GM19438 (cell line): ENCODE data around the gene TARS2.

Source experiments
- ATAC-seq: cut with Tn5 transposase; IDR thresholded peaks from one replicate; pipeline ENCODE4 v1.9.1; 2021; ENCODE audit warnings: low read depth; ENCODE audit not compliant: unreplicated experiment

Gene TARS2

DNA sequence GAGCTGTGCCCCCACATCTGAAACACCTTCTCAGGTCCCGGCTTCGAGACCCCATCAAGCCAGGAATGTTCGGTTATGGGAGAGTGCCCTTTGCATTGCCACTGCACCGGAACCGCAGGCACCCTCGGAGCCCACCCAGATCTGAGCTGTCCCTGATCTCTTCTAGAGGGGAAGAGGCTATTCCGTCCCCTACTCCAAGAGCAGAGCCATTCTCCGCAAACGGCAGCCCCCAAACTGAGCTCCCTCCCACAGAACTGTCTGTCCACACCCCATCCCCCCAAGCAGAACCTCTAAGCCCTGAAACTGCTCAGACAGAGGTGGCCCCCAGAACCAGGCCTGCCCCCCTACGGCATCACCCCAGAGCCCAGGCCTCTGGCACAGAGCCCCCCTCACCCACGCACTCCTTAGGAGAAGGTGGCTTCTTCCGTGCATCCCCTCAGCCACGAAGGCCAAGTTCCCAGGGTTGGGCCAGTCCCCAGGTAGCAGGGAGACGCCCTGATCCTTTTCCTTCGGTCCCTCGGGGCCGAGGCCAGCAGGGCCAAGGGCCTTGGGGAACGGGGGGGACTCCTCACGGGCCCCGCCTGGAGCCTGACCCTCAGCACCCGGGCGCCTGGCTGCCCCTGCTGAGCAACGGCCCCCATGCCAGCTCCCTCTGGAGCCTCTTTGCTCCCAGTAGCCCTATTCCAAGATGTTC is 66.3 kb downstream of the TARS2 start:
- ATAC-seq: no peak

- ATAC-seq: no peak
Observed at GRCh38 chr1:150554086-150554452, 66.8 kb downstream of the TARS2 start.

DNA sequence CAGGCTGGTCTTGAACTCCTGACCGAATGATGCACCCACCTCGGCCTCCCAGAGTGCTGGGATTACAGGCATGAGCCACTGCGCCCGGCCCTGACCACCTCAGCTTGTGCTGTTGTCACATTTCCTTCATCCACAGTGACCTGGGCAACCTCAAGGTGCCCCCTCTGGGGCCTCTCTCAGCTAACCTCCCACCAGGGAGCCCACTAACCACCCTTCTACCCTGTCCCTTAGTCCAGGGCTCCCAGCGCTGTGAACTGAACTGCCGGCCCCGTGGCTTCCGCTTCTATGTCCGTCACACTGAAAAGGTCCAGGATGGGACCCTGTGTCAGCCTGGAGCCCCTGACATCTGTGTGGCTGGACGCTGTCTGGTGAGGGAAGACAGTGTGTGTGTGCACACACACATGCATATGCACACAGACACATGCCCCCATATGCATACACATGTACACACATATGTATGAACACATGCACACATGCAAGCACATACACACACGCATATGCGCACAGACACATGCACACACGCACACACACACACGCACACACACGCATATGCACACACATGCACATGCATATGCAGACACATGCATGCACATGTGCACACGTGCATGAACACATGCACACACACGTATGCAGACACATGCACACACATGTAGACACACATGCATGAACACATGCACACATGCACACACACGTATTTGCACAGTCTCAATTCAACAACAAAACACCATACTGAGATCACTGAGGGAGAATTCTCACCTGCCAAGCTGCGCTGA is 68.2 kb downstream of the TARS2 start:
- ATAC-seq: no peak

DNA sequence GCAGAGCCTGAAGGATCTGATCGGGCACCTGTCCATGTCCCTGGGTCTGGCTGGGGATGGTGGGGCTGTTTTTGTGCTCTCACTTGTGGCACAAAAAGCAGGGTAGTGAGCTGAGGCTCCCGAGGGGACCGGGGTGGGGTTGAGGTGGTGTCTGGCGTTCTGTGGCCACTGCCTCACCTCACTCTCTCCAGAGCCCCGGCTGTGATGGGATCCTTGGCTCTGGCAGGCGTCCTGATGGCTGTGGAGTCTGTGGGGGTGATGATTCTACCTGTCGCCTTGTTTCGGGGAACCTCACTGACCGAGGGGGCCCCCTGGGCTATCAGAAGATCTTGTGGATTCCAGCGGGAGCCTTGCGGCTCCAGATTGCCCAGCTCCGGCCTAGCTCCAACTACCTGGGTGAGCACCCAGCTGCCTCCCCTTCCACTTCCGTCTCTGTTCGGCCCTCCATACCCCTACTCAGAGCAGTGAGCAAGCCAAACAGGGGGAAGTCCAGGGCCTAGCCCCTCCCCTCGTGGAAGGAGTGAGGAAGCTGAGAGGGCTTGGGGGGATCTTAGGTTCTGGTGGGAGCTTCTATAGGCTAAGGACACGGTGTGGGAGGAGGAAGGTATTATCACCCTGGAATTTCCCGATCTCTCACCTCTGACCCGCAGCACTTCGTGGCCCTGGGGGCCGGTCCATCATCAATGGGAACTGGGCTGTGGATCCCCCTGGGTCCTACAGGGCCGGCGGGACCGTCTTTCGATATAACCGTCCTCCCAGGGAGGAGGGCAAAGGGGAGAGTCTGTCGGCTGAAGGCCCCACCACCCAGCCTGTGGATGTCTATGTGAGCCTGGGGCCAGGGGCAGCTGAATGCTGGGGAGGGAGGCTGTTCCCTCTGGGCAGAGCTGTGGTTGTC is 69.0 kb downstream of the TARS2 start:
- no peak for ATAC-seq

DNA sequence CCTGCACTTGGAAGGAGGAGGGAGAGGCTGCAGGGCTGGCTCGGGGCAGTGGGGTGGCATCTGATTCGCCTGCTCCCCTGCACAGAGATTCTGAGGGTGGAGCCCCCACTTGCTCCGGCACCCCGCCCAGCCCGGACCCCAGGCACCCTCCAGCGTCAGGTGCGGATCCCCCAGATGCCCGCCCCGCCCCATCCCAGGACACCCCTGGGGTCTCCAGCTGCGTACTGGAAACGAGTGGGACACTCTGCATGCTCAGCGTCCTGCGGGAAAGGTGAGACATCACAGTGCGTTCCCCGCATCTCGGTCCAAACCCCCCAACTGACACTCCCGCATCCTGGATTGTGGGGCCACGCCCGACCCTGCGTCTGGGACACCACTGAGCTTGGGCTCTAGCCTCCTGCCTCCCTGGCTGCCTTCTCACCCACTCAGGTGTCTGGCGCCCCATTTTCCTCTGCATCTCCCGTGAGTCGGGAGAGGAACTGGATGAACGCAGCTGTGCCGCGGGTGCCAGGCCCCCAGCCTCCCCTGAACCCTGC is 69.9 kb downstream of the TARS2 start:
- no peak for ATAC-seq
